B cell (primary cell): ENCODE measurements around the gene S100A1. TPM values are rescaled to one million over a fixed set of nuclear protein-coding genes. Genes with fewer than 3 reads are reported as not detected.
A peak's percentile ranks its signal among the peaks of the same experiment; 100 is the strongest.

Experiments
- ATAC-seq: fragments of 200-7000 bp; cut with Tn5 transposase; one replicate; pipeline ENCODE4 v1.10.0; 2021; ENCODE audit warnings: low read depth, mild to moderate bottlenecking, moderate number of reproducible peaks, moderate library complexity
- CTCF ChIA-PET: fragments of 350-600 bp; sonication (Branson Sonifier 250); formaldehyde crosslinking; loops from one replicate; lab custom pipeline; 2021; ENCODE audit warnings: antibody characterized with exemption, inconsistent platforms; lab: Charles Lee
- POLR2A ChIA-PET: fragments of 350-600 bp; sonication (Branson Sonifier 250); formaldehyde crosslinking; loops from one replicate; lab custom pipeline; 2021; ENCODE audit warnings: antibody characterized with exemption; lab: Charles Lee
- DNase-seq: peaks from one replicate; pipeline ENCODE4 v3.0.0; 2013
- H2AFZ ChIP-seq: 2 replicates; pipeline ENCODE4 v1.6.1; 2012; ENCODE audit warnings: mild to moderate bottlenecking, low read depth, low read length; ENCODE audit not compliant: insufficient read depth, poor library complexity, severe bottlenecking
- H3K27ac ChIP-seq, 2 donors: 1 replicate in 1 of 2; 2 replicates in 1 of 2; pipeline ENCODE4 v1.5.1; 2012 to 2013; ENCODE audit warnings: low read length in 2 of 2, mild to moderate bottlenecking in 2 of 2, moderate library complexity in 1 of 2
- H3K27me3 ChIP-seq, 4 experiments: fragments of 200-600 bp in 1 of 4; sonication (generic) in 1 of 4; replicated peaks in 1 of 4; 1 replicate in 2 of 4; 2 replicates in 2 of 4; pipeline versions ENCODE4 v1.6.1 to v1.7.0; 2013 to 2016; ENCODE audit warnings: low read length in 3 of 4, mild to moderate bottlenecking in 2 of 4, mixed read lengths in 1 of 4, moderate library complexity in 1 of 4; ENCODE audit not compliant: insufficient read depth in 4 of 4, control insufficient read depth in 3 of 4; ENCODE audit errors: control extremely low read depth in 1 of 4
- H3K36me3 ChIP-seq, 2 experiments: replicated peaks in 1 of 2; 1 replicate in 1 of 2; 2 replicates in 1 of 2; pipeline versions ENCODE4 v1.6.1 to v1.7.1; 2013; ENCODE audit warnings: low read length in 1 of 2; ENCODE audit not compliant: insufficient read depth in 2 of 2, control insufficient read depth in 1 of 2; ENCODE audit errors: control extremely low read depth in 1 of 2, extremely low read depth in 1 of 2
- H3K4me1 ChIP-seq, 2 donors: fragments of 200-600 bp in 1 of 2; sonication (generic) in 1 of 2; 1 replicate in 1 of 2; 2 replicates in 1 of 2; pipeline versions ENCODE4 v1.5.1 to v1.6.1; 2013 to 2017; ENCODE audit warnings: low read length in 2 of 2; ENCODE audit not compliant: control insufficient read depth in 2 of 2, insufficient read depth in 2 of 2
- H3K4me2 ChIP-seq: replicated peaks from 2 replicates; pipeline ENCODE3; 2012; ENCODE audit warnings: mild to moderate bottlenecking, low read depth, low read length; ENCODE audit not compliant: poor library complexity, severe bottlenecking
- H3K4me3 ChIP-seq, 5 experiments: fragments of 200-600 bp in 1 of 5; sonication (generic) in 1 of 5; 1 replicate in 3 of 5; 2 replicates in 2 of 5; pipeline versions ENCODE4 v1.5.1 to v1.7.0; 2011 to 2016; ENCODE audit warnings: low read length in 4 of 5, mild to moderate bottlenecking in 4 of 5, low read depth in 2 of 5, control low read depth in 1 of 5, moderate library complexity in 1 of 5; ENCODE audit not compliant: insufficient read depth in 1 of 5; ENCODE audit errors: control extremely low read depth in 1 of 5, extremely low read depth in 1 of 5
- H3K79me2 ChIP-seq: fragments of 200-600 bp; sonication (generic); one replicate; pipeline ENCODE4 v1.6.0; 2016; ENCODE audit warnings: low read length; ENCODE audit not compliant: control insufficient read depth, insufficient read depth
- H3K9ac ChIP-seq: fragments of 200-600 bp; sonication (generic); 2 replicates; pipeline ENCODE4 v1.6.1; 2017; ENCODE audit warnings: mild to moderate bottlenecking, low read length, moderate library complexity
- H3K9me3 ChIP-seq, 3 donors: one replicate each; pipeline versions ENCODE4 v1.6.1 to v1.7.1; 2013; ENCODE audit warnings: low read length in 2 of 3; ENCODE audit not compliant: control insufficient read depth in 2 of 3, insufficient read depth in 1 of 3; ENCODE audit errors: control extremely low read depth in 1 of 3
- H4K20me1 ChIP-seq: 2 replicates; pipeline ENCODE4 v1.6.0; 2012; ENCODE audit warnings: mild to moderate bottlenecking, low read length; ENCODE audit not compliant: insufficient read depth, control insufficient read depth, poor library complexity, severe bottlenecking
- H3K27ac Mint-ChIP-seq: one replicate; pipeline ENCODE4 v1.8.0; 2021; ENCODE audit warnings: mixed read lengths
- H3K27me3 Mint-ChIP-seq: one replicate; pipeline ENCODE4 v1.8.0; 2021; ENCODE audit warnings: mixed read lengths
- H3K4me1 Mint-ChIP-seq: one replicate; pipeline ENCODE4 v1.8.0; 2021; ENCODE audit warnings: mixed read lengths
- H3K4me3 Mint-ChIP-seq: one replicate; pipeline ENCODE4 v1.8.0; 2021; ENCODE audit warnings: mixed read lengths
- H3K9me3 Mint-ChIP-seq: one replicate; pipeline ENCODE4 v1.8.0; 2022; ENCODE audit warnings: mixed read lengths; ENCODE audit not compliant: insufficient read depth
- CTCF ChIP-seq: fragments of 200-600 bp; IDR thresholded peaks from one replicate; pipeline ENCODE4 v1.8.0; 2022; ENCODE audit warnings: antibody characterized with exemption, mild to moderate bottlenecking
- EZH2 ChIP-seq: IDR thresholded peaks from 2 replicates; pipeline ENCODE4 v1.6.1; 2012; ENCODE audit warnings: borderline replicate concordance, low read depth, mild to moderate bottlenecking, moderate library complexity, low read length; ENCODE audit not compliant: insufficient read depth, poor library complexity, severe bottlenecking
- WGBS: methylation state at CpG from one replicate; pipeline ENCODE4 v1.1.5; 2013; ENCODE audit warnings: missing lambda C conversion rate; ENCODE audit not compliant: insufficient coverage; 5-methylcytosine and 5-hydroxymethylcytosine counted together
- intact Hi-C: fragments of 100-400 bp; cut with micrococcal nuclease; formaldehyde crosslinking; loops from one replicate; pipeline ENCODE4 v1.10.0; 2022
- polyA plus RNA-seq: library from polyadenylated mRNA; depleted of rRNA; stranded (reverse); fragments of >200 nt; gene quantifications from 2 replicates; pipeline ENCODE4 v1.2.3, GENCODE V29; 2012
- total RNA-seq, 2 donors: library from RNA; stranded (reverse); fragments of 120-200 nt in 1 of 2; gene quantifications; 1 replicate in 1 of 2; 2 replicates in 1 of 2; pipeline versions ENCODE4 v1.2.3 to v1.2.4, GENCODE V29; 2013 to 2022

S100A1 gene
- total and polyA plus RNA-seq, 2 donors (not counting 1 experiment from before 2014, with no cell fraction given), result not detected

- no peaks in the 10 kb centered on the region for H3K27me3 Mint-ChIP-seq
- H3K79me2 ChIP-seq, result no peaks in the 10 kb centered on the region
- peak; percentile 91 for DNase-seq
- CTCF ChIA-PET, result interaction anchor here (0.6 to 2.1 kb wide), 14 partner anchors 12 to 1682 kb away, joined by 3 to 6 read pairs (median 3); partner anchors contain the start of genes S100A13 and S100A6
- H3K36me3 ChIP-seq, result no peaks in the 10 kb centered on the region
- H3K4me3 Mint-ChIP-seq, result peak overlapping the region; percentile 68
- H3K9ac ChIP-seq, result peak overlapping the region; percentile 53
- no peaks in the 10 kb centered on the region for H3K27me3 ChIP-seq
- no peaks in the 10 kb centered on the region for H3K9me3 ChIP-seq
- H3K4me2 ChIP-seq, result peak overlapping the region; percentile 78
- H4K20me1 ChIP-seq, result no peaks in the 10 kb centered on the region
- TF ChIP-seq CTCF (no peak), EZH2 (no peak)
- H3K27ac ChIP-seq, result peak overlapping the region; percentile 94 to 97
- intact Hi-C loops, result loop anchor here (1.0 to 2.0 kb wide), 4 partner anchors 35 to 73 kb away; partner anchors contain the start of gene SNAPIN
- POLR2A ChIA-PET, result interaction anchor here (0.6 to 2.1 kb wide), 8 partner anchors 26 to 392 kb away, joined by 3 to 17 read pairs (median 4); partner anchors contain the start of genes CHTOP, RPS27 and S100A6
- WGBS, result 32% methylated on average over 4 of the region's 7 CpGs
- peak overlapping the region; percentile 96 for H3K27ac Mint-ChIP-seq
- peak; percentile 95 for ATAC-seq
- peaks cover 27 to 39% of the 10 kb centered on the region in 2 donors for H3K4me1 ChIP-seq
- H3K4me1 Mint-ChIP-seq, result peaks cover 39% of the 10 kb centered on the region
- no peaks in the 10 kb centered on the region for H3K9me3 Mint-ChIP-seq
- H3K4me3 ChIP-seq, result peak overlapping the region in 1 of 5 experiments; percentile 15
- peak overlapping the region; percentile 86 for H2AFZ ChIP-seq
These were observed 29.7 kb upstream of the S100A1 start for GRCh38 chr1:153598309-153599172.
